ENCODE measurements around the gene ANK2. TPM values are rescaled to one million over a fixed set of nuclear protein-coding genes. Genes with fewer than 3 reads are reported as not detected.
"Not testable (repeated sequence)": the region's sequence is repeated elsewhere in the genome, so short reads cannot be mapped to it uniquely, and the experiment has no call there.

Gene ANK2
- total RNA-seq, 1 donor from 2014 or later = 4.1 TPM

GRCh38 chr4:113050837-113051236 lies 1.4 kb downstream of the ANK2 start:
- DNase-seq (ENCODE audit: extremely low read depth, low read depth, low spot score) = no peak

GRCh38 chr4:113051361-113051760 lies 1.9 kb downstream of the ANK2 start:
- DNase-seq (ENCODE audit: extremely low read depth, low read depth, low spot score) = no peak

GRCh38 chr4:113052379-113052951 lies 3.0 kb downstream of the ANK2 start:
- DNase-seq (ENCODE audit: extremely low read depth, low read depth, low spot score) = no peak

- DNase-seq (ENCODE audit: extremely low read depth, low read depth, low spot score) = no peak
Measured at GRCh38 chr4:113053883-113054282, 4.4 kb downstream of the ANK2 start.

- no peak for DNase-seq (ENCODE audit: extremely low read depth, low read depth, low spot score)
Measured at GRCh38 chr4:113056318-113056717, 6.9 kb downstream of the ANK2 start.

- no peak for DNase-seq (ENCODE audit: extremely low read depth, low read depth, low spot score)
Measured at GRCh38 chr4:113057891-113058290, 8.4 kb downstream of the ANK2 start.

GRCh38 chr4:113059449-113060182 lies 10.2 kb downstream of the ANK2 start:
- DNase-seq (ENCODE audit: extremely low read depth, low read depth, low spot score) = no peak

- DNase-seq (ENCODE audit: extremely low read depth, low read depth, low spot score) = no peak
Measured at GRCh38 chr4:113060853-113061252, 11.4 kb downstream of the ANK2 start.

- no peak for DNase-seq (ENCODE audit: extremely low read depth, low read depth, low spot score)
Measured at GRCh38 chr4:113064244-113064643, 14.8 kb downstream of the ANK2 start.

- DNase-seq (ENCODE audit: extremely low read depth, low read depth, low spot score) = no peak
Measured at GRCh38 chr4:113065629-113066028, 16.2 kb downstream of the ANK2 start.

- not testable (repeated sequence) for DNase-seq (ENCODE audit: extremely low read depth, low read depth, low spot score)
Measured at GRCh38 chr4:113068771-113069170, 19.3 kb downstream of the ANK2 start.

GRCh38 chr4:113069212-113069892 lies 19.9 kb downstream of the ANK2 start:
- DNase-seq (ENCODE audit: extremely low read depth, low read depth, low spot score) = no peak

- DNase-seq (ENCODE audit: extremely low read depth, low read depth, low spot score) = no peak
Measured at GRCh38 chr4:113070755-113071154, 21.3 kb downstream of the ANK2 start.

GRCh38 chr4:113071274-113071673 lies 21.8 kb downstream of the ANK2 start:
- no peak for DNase-seq (ENCODE audit: extremely low read depth, low read depth, low spot score)

GRCh38 chr4:113071805-113072204 lies 22.4 kb downstream of the ANK2 start:
- DNase-seq (ENCODE audit: extremely low read depth, low read depth, low spot score) = no peak

GRCh38 chr4:113073451-113074005 lies 24.1 kb downstream of the ANK2 start:
- DNase-seq (ENCODE audit: extremely low read depth, low read depth, low spot score) = no peak

- no peak for DNase-seq (ENCODE audit: extremely low read depth, low read depth, low spot score)
Measured at GRCh38 chr4:113077575-113077974, 28.1 kb downstream of the ANK2 start.

GRCh38 chr4:113078066-113078465 lies 28.6 kb downstream of the ANK2 start:
- no peak for DNase-seq (ENCODE audit: extremely low read depth, low read depth, low spot score)

- no peak for DNase-seq (ENCODE audit: extremely low read depth, low read depth, low spot score)
Measured at GRCh38 chr4:113080050-113080449, 30.6 kb downstream of the ANK2 start.

GRCh38 chr4:113080624-113081023 lies 31.2 kb downstream of the ANK2 start:
- no peak for DNase-seq (ENCODE audit: extremely low read depth, low read depth, low spot score)

- no peak for DNase-seq (ENCODE audit: extremely low read depth, low read depth, low spot score)
Measured at GRCh38 chr4:113083346-113083745, 33.9 kb downstream of the ANK2 start.

Measured in glomerular endothelial cell (primary cell).